WTC11 (cell line): Measurements from ENCODE around the gene SLC44A5. TPM values are rescaled to one million over a fixed set of nuclear protein-coding genes. Genes with fewer than 3 reads are reported as not detected.

Source experiments
- ATAC-seq: fragments of 200-7000 bp; cut with Tn5 transposase; 2 replicates; pipeline ENCODE4 v1.10.0; 2021; ENCODE audit warnings: mild to moderate bottlenecking, moderate library complexity
- CTCF ChIA-PET: fragments of 300-600 bp; sonication (Branson Sonifier 250); formaldehyde crosslinking; loops from one replicate; lab custom pipeline; 2021; ENCODE audit warnings: antibody characterized with exemption; lab: Charles Lee
- POLR2A ChIA-PET: fragments of 350-600 bp; sonication (Branson Sonifier 250); formaldehyde crosslinking; loops from one replicate; lab custom pipeline; 2021; ENCODE audit warnings: antibody characterized with exemption; lab: Charles Lee
- DNase-seq: peaks from one replicate; pipeline ENCODE4 v3.0.0; 2021; ENCODE audit warnings: low spot score
- H3K27ac Mint-ChIP-seq: 2 replicates; pipeline ENCODE4 v1.8.0; 2021; ENCODE audit warnings: mixed read lengths
- H3K27me3 Mint-ChIP-seq: 2 replicates; pipeline ENCODE4 v1.8.0; 2021; ENCODE audit warnings: low read depth, mild to moderate bottlenecking, moderate library complexity, mixed read lengths
- H3K36me3 Mint-ChIP-seq: 2 replicates; pipeline ENCODE4 v1.8.0; 2021; ENCODE audit warnings: mixed read lengths
- H3K4me1 Mint-ChIP-seq: 2 replicates; pipeline ENCODE4 v1.8.0; 2022; ENCODE audit warnings: mixed read lengths
- H3K4me3 Mint-ChIP-seq: 2 replicates; pipeline ENCODE4 v1.8.0; 2021; ENCODE audit warnings: mild to moderate bottlenecking, moderate library complexity, mixed read lengths
- H3K9me3 Mint-ChIP-seq: 2 replicates; pipeline ENCODE4 v1.8.0; 2021; ENCODE audit warnings: mixed read lengths
- ATF1 ChIP-seq: sonication (generic); formaldehyde crosslinking; IDR thresholded peaks from 2 replicates; pipeline ENCODE4 v1.8.1; 2023; ENCODE audit warnings: mild to moderate bottlenecking, moderate library complexity, missing genetic modification reagents
- ELF4 ChIP-seq: sonication (generic); formaldehyde crosslinking; IDR thresholded peaks from 2 replicates; pipeline ENCODE4 v1.8.1; 2022; ENCODE audit warnings: low read depth, mild to moderate bottlenecking, moderate library complexity, missing genetic modification reagents
- EMX1 ChIP-seq: fragments of 250-450 bp; sonication (Bioruptor Pico); IDR thresholded peaks from 2 replicates; pipeline ENCODE4 v1.8.0; 2021; ENCODE audit warnings: mild to moderate bottlenecking
- ETV6 ChIP-seq: sonication (generic); formaldehyde crosslinking; IDR thresholded peaks from 2 replicates; pipeline ENCODE4 v1.8.1; 2022; ENCODE audit warnings: mild to moderate bottlenecking, missing genetic modification reagents
- FOXK1 ChIP-seq: sonication (generic); formaldehyde crosslinking; IDR thresholded peaks from 2 replicates; pipeline ENCODE4 v1.8.0; 2022; ENCODE audit warnings: mild to moderate bottlenecking, moderate library complexity, missing genetic modification reagents
- FOXP1 ChIP-seq: sonication (generic); formaldehyde crosslinking; IDR thresholded peaks from 2 replicates; pipeline ENCODE4 v1.8.0; 2022; ENCODE audit warnings: missing genetic modification reagents, mild to moderate bottlenecking, moderate library complexity, borderline replicate concordance
- GRHL2 ChIP-seq: fragments of 250-450 bp; sonication (Bioruptor Pico); IDR thresholded peaks from 2 replicates; pipeline ENCODE4 v1.8.0; 2022; ENCODE audit warnings: mild to moderate bottlenecking, moderate library complexity; ENCODE audit not compliant: insufficient replicate concordance, severe bottlenecking
- NFYB ChIP-seq: sonication (generic); formaldehyde crosslinking; conservative IDR thresholded peaks from 2 replicates; pipeline ENCODE4 v1.8.0; 2022; ENCODE audit warnings: low read depth, missing genetic modification reagents
- OVOL2 ChIP-seq: fragments of 250-450 bp; sonication (Bioruptor Pico); IDR thresholded peaks from 2 replicates; pipeline ENCODE4 v1.9.0; 2021; ENCODE audit warnings: mild to moderate bottlenecking, borderline replicate concordance
- SMAD3 ChIP-seq: sonication (generic); formaldehyde crosslinking; IDR thresholded peaks from 2 replicates; pipeline ENCODE4 v1.8.0; 2022; ENCODE audit warnings: missing genetic modification reagents, mild to moderate bottlenecking, borderline replicate concordance
- TCF7 ChIP-seq: sonication (generic); formaldehyde crosslinking; IDR thresholded peaks from 2 replicates; pipeline ENCODE4 v1.8.0; 2022; ENCODE audit warnings: mild to moderate bottlenecking, low read depth, missing genetic modification reagents, moderate library complexity
- ZBTB21 ChIP-seq: sonication (generic); formaldehyde crosslinking; IDR thresholded peaks from 2 replicates; pipeline ENCODE4 v1.8.1; 2023; ENCODE audit warnings: mild to moderate bottlenecking, missing genetic modification reagents, borderline replicate concordance
- ZNF263 ChIP-seq: sonication (generic); formaldehyde crosslinking; IDR thresholded peaks from 2 replicates; pipeline ENCODE4 v1.8.1; 2022; ENCODE audit warnings: low read depth, mild to moderate bottlenecking, moderate library complexity, missing genetic modification reagents
- ZNF396 ChIP-seq: fragments of 250-450 bp; sonication (Bioruptor Pico); IDR thresholded peaks from 2 replicates; pipeline ENCODE4 v1.8.0; 2021; ENCODE audit warnings: mild to moderate bottlenecking, moderate library complexity, borderline replicate concordance
- total RNA-seq: library from RNA; stranded (reverse); gene quantifications from 3 replicates; pipeline ENCODE4 v1.2.3, GENCODE V29; 2021
- TF ChIP-seq, protein P1 (sequence below): fragments of 250-450 bp; sonication (Bioruptor Pico); IDR thresholded peaks from 2 replicates; pipeline ENCODE4 v1.9.0; 2021; ENCODE audit warnings: moderate library complexity, mild to moderate bottlenecking, inconsistent platforms, borderline replicate concordance
- TF ChIP-seq, protein P2 (sequence below): sonication (generic); formaldehyde crosslinking; IDR thresholded peaks from 2 replicates; pipeline ENCODE4 v1.8.0; 2023; ENCODE audit warnings: missing genetic modification reagents, mild to moderate bottlenecking, borderline replicate concordance
- TF ChIP-seq, protein P3 (sequence below): fragments of 250-450 bp; sonication (Bioruptor Pico); IDR thresholded peaks from 2 replicates; pipeline ENCODE4 v2.1.2; 2022; ENCODE audit warnings: mild to moderate bottlenecking, moderate library complexity
- TF ChIP-seq, protein P4 (sequence below): sonication (generic); formaldehyde crosslinking; IDR thresholded peaks from 2 replicates; pipeline ENCODE4 v1.8.1; 2022; ENCODE audit warnings: mild to moderate bottlenecking, missing genetic modification reagents, moderate library complexity, borderline replicate concordance
- TF ChIP-seq, protein P5 (sequence below): sonication (generic); formaldehyde crosslinking; IDR thresholded peaks from 2 replicates; pipeline ENCODE4 v1.8.0; 2023; ENCODE audit warnings: missing genetic modification reagents
- TF ChIP-seq, protein P6 (sequence below): sonication (generic); formaldehyde crosslinking; conservative IDR thresholded peaks from 2 replicates; pipeline ENCODE4 v1.8.1; 2022; ENCODE audit warnings: mild to moderate bottlenecking, missing genetic modification reagents

The SLC44A5 gene
- total RNA-seq, 1 experiment from 2014 or later, result 1.8 TPM

DNA sequence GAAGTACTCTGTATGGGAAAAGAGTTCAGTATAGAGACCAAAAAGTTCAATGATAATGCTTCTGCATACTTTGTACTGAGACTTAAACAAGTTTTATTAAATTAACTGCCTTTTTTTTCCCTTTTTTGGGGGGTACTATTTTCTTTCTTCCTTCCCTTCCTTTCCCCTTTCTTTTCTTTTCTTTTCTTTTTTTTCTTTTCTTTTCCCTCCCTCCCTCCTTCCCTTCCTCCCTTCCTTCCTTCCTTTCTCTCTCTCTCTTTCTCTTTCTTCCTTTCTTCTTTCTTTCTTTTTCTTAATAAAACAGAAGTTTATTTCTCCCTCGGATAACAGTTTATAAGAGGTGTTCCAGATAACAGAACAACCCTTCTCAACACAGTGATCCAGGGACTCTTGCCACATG is 399.3 kb downstream of the SLC44A5 start:
- no peaks in the 10 kb centered on the region for H3K27me3 Mint-ChIP-seq
- TF ChIP-seq, protein P1, sequence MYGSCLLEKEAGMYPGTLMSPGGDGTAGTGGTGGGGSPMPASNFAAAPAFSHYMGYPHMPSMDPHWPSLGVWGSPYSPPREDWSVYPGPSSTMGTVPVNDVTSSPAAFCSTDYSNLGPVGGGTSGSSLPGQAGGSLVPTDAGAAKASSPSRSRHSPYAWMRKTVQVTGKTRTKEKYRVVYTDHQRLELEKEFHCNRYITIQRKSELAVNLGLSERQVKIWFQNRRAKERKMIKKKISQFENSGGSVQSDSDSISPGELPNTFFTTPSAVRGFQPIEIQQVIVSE (CRISPR knock-in tag), result no peak
- TF ChIP-seq OVOL2 (CRISPR knock-in tag), result no peak
- TF ChIP-seq, protein P2, sequence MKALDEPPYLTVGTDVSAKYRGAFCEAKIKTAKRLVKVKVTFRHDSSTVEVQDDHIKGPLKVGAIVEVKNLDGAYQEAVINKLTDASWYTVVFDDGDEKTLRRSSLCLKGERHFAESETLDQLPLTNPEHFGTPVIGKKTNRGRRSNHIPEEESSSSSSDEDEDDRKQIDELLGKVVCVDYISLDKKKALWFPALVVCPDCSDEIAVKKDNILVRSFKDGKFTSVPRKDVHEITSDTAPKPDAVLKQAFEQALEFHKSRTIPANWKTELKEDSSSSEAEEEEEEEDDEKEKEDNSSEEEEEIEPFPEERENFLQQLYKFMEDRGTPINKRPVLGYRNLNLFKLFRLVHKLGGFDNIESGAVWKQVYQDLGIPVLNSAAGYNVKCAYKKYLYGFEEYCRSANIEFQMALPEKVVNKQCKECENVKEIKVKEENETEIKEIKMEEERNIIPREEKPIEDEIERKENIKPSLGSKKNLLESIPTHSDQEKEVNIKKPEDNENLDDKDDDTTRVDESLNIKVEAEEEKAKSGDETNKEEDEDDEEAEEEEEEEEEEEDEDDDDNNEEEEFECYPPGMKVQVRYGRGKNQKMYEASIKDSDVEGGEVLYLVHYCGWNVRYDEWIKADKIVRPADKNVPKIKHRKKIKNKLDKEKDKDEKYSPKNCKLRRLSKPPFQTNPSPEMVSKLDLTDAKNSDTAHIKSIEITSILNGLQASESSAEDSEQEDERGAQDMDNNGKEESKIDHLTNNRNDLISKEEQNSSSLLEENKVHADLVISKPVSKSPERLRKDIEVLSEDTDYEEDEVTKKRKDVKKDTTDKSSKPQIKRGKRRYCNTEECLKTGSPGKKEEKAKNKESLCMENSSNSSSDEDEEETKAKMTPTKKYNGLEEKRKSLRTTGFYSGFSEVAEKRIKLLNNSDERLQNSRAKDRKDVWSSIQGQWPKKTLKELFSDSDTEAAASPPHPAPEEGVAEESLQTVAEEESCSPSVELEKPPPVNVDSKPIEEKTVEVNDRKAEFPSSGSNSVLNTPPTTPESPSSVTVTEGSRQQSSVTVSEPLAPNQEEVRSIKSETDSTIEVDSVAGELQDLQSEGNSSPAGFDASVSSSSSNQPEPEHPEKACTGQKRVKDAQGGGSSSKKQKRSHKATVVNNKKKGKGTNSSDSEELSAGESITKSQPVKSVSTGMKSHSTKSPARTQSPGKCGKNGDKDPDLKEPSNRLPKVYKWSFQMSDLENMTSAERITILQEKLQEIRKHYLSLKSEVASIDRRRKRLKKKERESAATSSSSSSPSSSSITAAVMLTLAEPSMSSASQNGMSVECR (CRISPR knock-in tag), result no peak
- TF ChIP-seq FOXK1 (CRISPR knock-in tag), result no peak
- no peak for TF ChIP-seq ELF4 (CRISPR knock-in tag)
- no peak for TF ChIP-seq FOXP1 (CRISPR knock-in tag)
- TF ChIP-seq, protein P3, sequence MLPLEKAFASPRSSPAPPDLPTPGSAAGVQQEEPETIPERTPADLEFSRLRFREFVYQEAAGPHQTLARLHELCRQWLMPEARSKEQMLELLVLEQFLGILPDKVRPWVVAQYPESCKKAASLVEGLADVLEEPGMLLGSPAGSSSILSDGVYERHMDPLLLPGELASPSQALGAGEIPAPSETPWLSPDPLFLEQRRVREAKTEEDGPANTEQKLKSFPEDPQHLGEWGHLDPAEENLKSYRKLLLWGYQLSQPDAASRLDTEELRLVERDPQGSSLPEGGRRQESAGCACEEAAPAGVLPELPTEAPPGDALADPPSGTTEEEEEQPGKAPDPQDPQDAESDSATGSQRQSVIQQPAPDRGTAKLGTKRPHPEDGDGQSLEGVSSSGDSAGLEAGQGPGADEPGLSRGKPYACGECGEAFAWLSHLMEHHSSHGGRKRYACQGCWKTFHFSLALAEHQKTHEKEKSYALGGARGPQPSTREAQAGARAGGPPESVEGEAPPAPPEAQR, result no peak
- TF ChIP-seq ATF1 (CRISPR knock-in tag), result no peak
- TF ChIP-seq TCF7 (CRISPR knock-in tag), result no peak
- TF ChIP-seq ZNF263 (CRISPR knock-in tag), result no peak
- TF ChIP-seq EMX1 (CRISPR knock-in tag), result no peak
- no peak for TF ChIP-seq ETV6 (CRISPR knock-in tag)
- TF ChIP-seq, protein P4, sequence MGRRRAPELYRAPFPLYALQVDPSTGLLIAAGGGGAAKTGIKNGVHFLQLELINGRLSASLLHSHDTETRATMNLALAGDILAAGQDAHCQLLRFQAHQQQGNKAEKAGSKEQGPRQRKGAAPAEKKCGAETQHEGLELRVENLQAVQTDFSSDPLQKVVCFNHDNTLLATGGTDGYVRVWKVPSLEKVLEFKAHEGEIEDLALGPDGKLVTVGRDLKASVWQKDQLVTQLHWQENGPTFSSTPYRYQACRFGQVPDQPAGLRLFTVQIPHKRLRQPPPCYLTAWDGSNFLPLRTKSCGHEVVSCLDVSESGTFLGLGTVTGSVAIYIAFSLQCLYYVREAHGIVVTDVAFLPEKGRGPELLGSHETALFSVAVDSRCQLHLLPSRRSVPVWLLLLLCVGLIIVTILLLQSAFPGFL (CRISPR knock-in tag), result no peak
- TF ChIP-seq, all 79 proteins: peak for 0
- Mint-ChIP-seq H3K27ac (no peak overlapping the region), H3K36me3 (no peaks in the 10 kb centered on the region), H3K4me3 (no peak overlapping the region), H3K9me3 (no peaks in the 10 kb centered on the region), H3K4me1 (peaks cover 8% of the 10 kb centered on the region)
- ATAC-seq (no peak), DNase-seq (no peak)
- ChIA-PET CTCF (no interaction called here), POLR2A (no interaction called here)

DNA sequence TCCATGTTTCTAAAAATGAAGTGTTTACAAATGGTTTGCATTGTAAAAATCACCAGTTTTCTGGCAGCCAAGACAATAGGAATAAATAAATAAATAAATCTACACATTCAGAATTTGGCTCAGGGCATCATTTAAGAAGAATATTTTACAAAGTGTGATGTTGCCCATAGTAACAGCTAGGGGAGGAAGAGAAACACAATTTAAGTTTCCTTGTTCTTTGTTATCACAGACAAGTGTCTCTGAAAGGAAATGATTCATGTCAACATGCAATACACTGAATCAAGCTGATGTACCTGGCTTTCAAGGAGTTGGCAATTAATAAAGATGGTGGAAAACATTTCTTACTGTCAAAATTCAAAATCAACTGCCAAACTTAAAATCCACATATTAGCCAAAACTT is 402.1 kb downstream of the SLC44A5 start:
- POLR2A ChIA-PET, result no interaction called here
- no peak for DNase-seq
- no peaks in the 10 kb centered on the region for H3K27me3 Mint-ChIP-seq
- CTCF ChIA-PET, result no interaction called here
- H3K4me1 Mint-ChIP-seq, result peaks cover 8% of the 10 kb centered on the region
- H3K4me3 Mint-ChIP-seq, result no peak overlapping the region
- ATAC-seq, result no peak
- H3K9me3 Mint-ChIP-seq, result no peaks in the 10 kb centered on the region
- H3K27ac Mint-ChIP-seq, result no peak overlapping the region
- TF ChIP-seq, protein P2 (CRISPR knock-in tag), result no peak
- TF ChIP-seq SMAD3 (CRISPR knock-in tag) (no peak), ATF1 (CRISPR knock-in tag) (no peak), ZBTB21 (CRISPR knock-in tag) (no peak), ELF4 (CRISPR knock-in tag) (no peak), ETV6 (CRISPR knock-in tag) (no peak), GRHL2 (no peak), ZNF396 (CRISPR knock-in tag) (no peak), NFYB (CRISPR knock-in tag) (no peak)
- TF ChIP-seq, protein P5, sequence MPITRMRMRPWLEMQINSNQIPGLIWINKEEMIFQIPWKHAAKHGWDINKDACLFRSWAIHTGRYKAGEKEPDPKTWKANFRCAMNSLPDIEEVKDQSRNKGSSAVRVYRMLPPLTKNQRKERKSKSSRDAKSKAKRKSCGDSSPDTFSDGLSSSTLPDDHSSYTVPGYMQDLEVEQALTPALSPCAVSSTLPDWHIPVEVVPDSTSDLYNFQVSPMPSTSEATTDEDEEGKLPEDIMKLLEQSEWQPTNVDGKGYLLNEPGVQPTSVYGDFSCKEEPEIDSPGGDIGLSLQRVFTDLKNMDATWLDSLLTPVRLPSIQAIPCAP (CRISPR knock-in tag), result no peak
- TF ChIP-seq, protein P6, sequence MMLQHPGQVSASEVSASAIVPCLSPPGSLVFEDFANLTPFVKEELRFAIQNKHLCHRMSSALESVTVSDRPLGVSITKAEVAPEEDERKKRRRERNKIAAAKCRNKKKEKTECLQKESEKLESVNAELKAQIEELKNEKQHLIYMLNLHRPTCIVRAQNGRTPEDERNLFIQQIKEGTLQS, result no peak
- no peaks in the 10 kb centered on the region for H3K36me3 Mint-ChIP-seq
